ENCODE results near the gene FBXL20. TPM values are rescaled to one million over a fixed set of nuclear protein-coding genes. Genes with fewer than 3 reads are reported as not detected.

Gene FBXL20
- polyA plus RNA-seq, 3 donors: 12.1 to 17.5 (median 14.1) TPM

- no peak for DNase-seq
Measured at GRCh38 chr17:39229274-39229913, 172.0 kb downstream of the FBXL20 start.

GRCh38 chr17:39227364-39227919 lies 174.0 kb downstream of the FBXL20 start:
- DNase-seq: no peak

GRCh38 chr17:39225959-39226683 lies 175.3 kb downstream of the FBXL20 start:
- peak; percentile 92 for DNase-seq

- no peak for DNase-seq
Measured at GRCh38 chr17:39225308-39225958, 176.0 kb downstream of the FBXL20 start, which contains the start of gene STAC2. Gene STAC2 (minus strand): TSS chr17:39225945. CDS start chr17:39225502, 443 bp downstream.

GRCh38 chr17:39224778-39225307 lies 176.6 kb downstream of the FBXL20 start:
- no peak for DNase-seq

- DNase-seq: no peak
Measured at GRCh38 chr17:39223907-39224777, 177.3 kb downstream of the FBXL20 start.

GRCh38 chr17:39222866-39223834 lies 178.3 kb downstream of the FBXL20 start:
- DNase-seq: no peak

- no peak for DNase-seq
Measured at GRCh38 chr17:39222151-39222550, 179.3 kb downstream of the FBXL20 start.

GRCh38 chr17:39221572-39221971 lies 179.9 kb downstream of the FBXL20 start:
- DNase-seq: no peak

- no peak for DNase-seq
Measured at GRCh38 chr17:39219647-39220154, 181.7 kb downstream of the FBXL20 start.

GRCh38 chr17:39218906-39219305 lies 182.5 kb downstream of the FBXL20 start:
- no peak for DNase-seq

GRCh38 chr17:39217734-39218369 lies 183.6 kb downstream of the FBXL20 start:
- DNase-seq: no peak

- DNase-seq: no peak
Measured at GRCh38 chr17:39213852-39214251, 187.6 kb downstream of the FBXL20 start.

- DNase-seq: no peak
Measured at GRCh38 chr17:39212841-39213480, 188.5 kb downstream of the FBXL20 start.

GRCh38 chr17:39212195-39212810 lies 189.1 kb downstream of the FBXL20 start:
- no peak for DNase-seq

GRCh38 chr17:39210093-39210434 lies 191.4 kb downstream of the FBXL20 start:
- DNase-seq: no peak

- DNase-seq: no peak
Measured at GRCh38 chr17:39209317-39210092, 191.9 kb downstream of the FBXL20 start.

- DNase-seq: no peak
Measured at GRCh38 chr17:39208893-39209292, 192.5 kb downstream of the FBXL20 start.
